Measurements from ENCODE around the gene ERC2.

The ERC2 gene

GRCh38 chr3:55723653-55724406, 744.4 kb downstream of the ERC2 start:
- no peak for DNase-seq (ENCODE audit: low read depth in 2 of 3, low spot score in 2 of 3)

- no peak for DNase-seq (ENCODE audit: low read depth in 2 of 3, low spot score in 2 of 3)
Measured at GRCh38 chr3:55721716-55722484, 746.4 kb downstream of the ERC2 start.

GRCh38 chr3:55720614-55721013, 747.7 kb downstream of the ERC2 start:
- no peak for DNase-seq (ENCODE audit: low read depth in 2 of 3, low spot score in 2 of 3)

GRCh38 chr3:55719508-55719907, 748.8 kb downstream of the ERC2 start:
- DNase-seq (ENCODE audit: low read depth in 2 of 3, low spot score in 2 of 3): no peak

GRCh38 chr3:55719006-55719405, 749.3 kb downstream of the ERC2 start:
- DNase-seq (ENCODE audit: low read depth in 2 of 3, low spot score in 2 of 3): no peak

GRCh38 chr3:55718521-55718921, 749.7 kb downstream of the ERC2 start:
- no peak for DNase-seq (ENCODE audit: low read depth in 2 of 3, low spot score in 2 of 3)

GRCh38 chr3:55718074-55718473, 750.2 kb downstream of the ERC2 start:
- DNase-seq (ENCODE audit: low read depth in 2 of 3, low spot score in 2 of 3): no peak

- DNase-seq (ENCODE audit: low read depth in 2 of 3, low spot score in 2 of 3): no peak
Measured at GRCh38 chr3:55717481-55717880, 750.8 kb downstream of the ERC2 start.

- DNase-seq (ENCODE audit: low read depth in 2 of 3, low spot score in 2 of 3): no peak
Measured at GRCh38 chr3:55716611-55717225, 751.5 kb downstream of the ERC2 start.

GRCh38 chr3:55716044-55716443, 752.2 kb downstream of the ERC2 start:
- DNase-seq (ENCODE audit: low read depth in 2 of 3, low spot score in 2 of 3): no peak

- DNase-seq (ENCODE audit: low read depth in 2 of 3, low spot score in 2 of 3): no peak
Measured at GRCh38 chr3:55714057-55714456, 754.2 kb downstream of the ERC2 start.

GRCh38 chr3:55711646-55712045, 756.6 kb downstream of the ERC2 start:
- no peak for DNase-seq (ENCODE audit: low read depth in 2 of 3, low spot score in 2 of 3)

- no peak for DNase-seq (ENCODE audit: low read depth in 2 of 3, low spot score in 2 of 3)
Measured at GRCh38 chr3:55709411-55710012, 758.8 kb downstream of the ERC2 start.

GRCh38 chr3:55708921-55709320, 759.3 kb downstream of the ERC2 start:
- no peak for DNase-seq (ENCODE audit: low read depth in 2 of 3, low spot score in 2 of 3)

GRCh38 chr3:55708242-55708641, 760.0 kb downstream of the ERC2 start:
- DNase-seq (ENCODE audit: low read depth in 2 of 3, low spot score in 2 of 3): no peak

- DNase-seq (ENCODE audit: low read depth in 2 of 3, low spot score in 2 of 3): no peak
Measured at GRCh38 chr3:55704521-55704920, 763.7 kb downstream of the ERC2 start.

- DNase-seq (ENCODE audit: low read depth in 2 of 3, low spot score in 2 of 3): no peak
Measured at GRCh38 chr3:55702822-55703221, 765.4 kb downstream of the ERC2 start.

GRCh38 chr3:55701997-55702396, 766.3 kb downstream of the ERC2 start:
- DNase-seq (ENCODE audit: low read depth in 2 of 3, low spot score in 2 of 3): no peak

- DNase-seq (ENCODE audit: low read depth in 2 of 3, low spot score in 2 of 3): no peak
Measured at GRCh38 chr3:55698831-55699230, 769.4 kb downstream of the ERC2 start.

GRCh38 chr3:55697177-55697865, 770.9 kb downstream of the ERC2 start:
- no peak for DNase-seq (ENCODE audit: low read depth in 2 of 3, low spot score in 2 of 3)

GRCh38 chr3:55692957-55693558, 775.2 kb downstream of the ERC2 start:
- DNase-seq (ENCODE audit: low read depth in 2 of 3, low spot score in 2 of 3): no peak

Measured in activated CD8-positive, alpha-beta memory T cell treated with anti-CD3 and anti-CD28 coated beads for 48 hours (primary cell).